IPS-18c (cell line): ENCODE data around the gene LRRK2.
"Not testable (repeated sequence)": the region's sequence is repeated elsewhere in the genome, so short reads cannot be mapped to it uniquely, and the experiment has no call there.

ENCODE experiments used
- H3K4me3 ChIP-seq: 2 replicates; pipeline ENCODE4 v1.7.0; 2013; ENCODE audit warnings: low read depth, mild to moderate bottlenecking, low read length, moderate library complexity; ENCODE audit not compliant: insufficient read depth
- H3K9me3 ChIP-seq: one replicate; pipeline ENCODE4 v1.6.1; 2013; ENCODE audit warnings: mild to moderate bottlenecking, low read length, moderate library complexity; ENCODE audit not compliant: control insufficient read depth, insufficient read depth

Gene LRRK2

GRCh38 chr12:40233741-40234367 is 9.1 kb downstream of the LRRK2 start:
- Histone ChIP-seq H3K9me3 (no peaks in the 10 kb centered on the region), H3K4me3 (no peak overlapping the region)

GRCh38 chr12:40236357-40236850 is 11.6 kb downstream of the LRRK2 start:
- no peak overlapping the region for H3K4me3 ChIP-seq
- no peaks in the 10 kb centered on the region for H3K9me3 ChIP-seq

GRCh38 chr12:40238266-40238902 is 13.6 kb downstream of the LRRK2 start:
- Histone ChIP-seq H3K4me3 (no peak overlapping the region), H3K9me3 (no peaks in the 10 kb centered on the region)

GRCh38 chr12:40238979-40239378 is 14.2 kb downstream of the LRRK2 start:
- Histone ChIP-seq H3K9me3 (no peaks in the 10 kb centered on the region), H3K4me3 (no peak overlapping the region)

GRCh38 chr12:40240779-40241178 is 16.0 kb downstream of the LRRK2 start:
- H3K4me3 ChIP-seq = no peak overlapping the region
- H3K9me3 ChIP-seq = no peaks in the 10 kb centered on the region

GRCh38 chr12:40241741-40242140 is 16.9 kb downstream of the LRRK2 start:
- no peaks in the 10 kb centered on the region for H3K9me3 ChIP-seq
- H3K4me3 ChIP-seq = no peak overlapping the region

GRCh38 chr12:40244526-40245156 is 19.8 kb downstream of the LRRK2 start:
- not testable (repeated sequence) for H3K4me3 ChIP-seq, H3K9me3 ChIP-seq

- H3K4me3 ChIP-seq = no peak overlapping the region
- no peaks in the 10 kb centered on the region for H3K9me3 ChIP-seq
Observed at GRCh38 chr12:40248034-40248433, 23.2 kb downstream of the LRRK2 start.

GRCh38 chr12:40248585-40249297 is 23.9 kb downstream of the LRRK2 start:
- Histone ChIP-seq H3K4me3 (no peak overlapping the region), H3K9me3 (no peaks in the 10 kb centered on the region)

- H3K9me3 ChIP-seq, H3K4me3 ChIP-seq: not testable (repeated sequence)
Observed at GRCh38 chr12:40250652-40251051, 25.9 kb downstream of the LRRK2 start.

- H3K9me3 ChIP-seq = no peaks in the 10 kb centered on the region
- no peak overlapping the region for H3K4me3 ChIP-seq
Observed at GRCh38 chr12:40253936-40254335, 29.1 kb downstream of the LRRK2 start.

GRCh38 chr12:40254455-40255085 is 29.8 kb downstream of the LRRK2 start:
- Histone ChIP-seq H3K9me3 (no peaks in the 10 kb centered on the region), H3K4me3 (no peak overlapping the region)

GRCh38 chr12:40258371-40258770 is 33.6 kb downstream of the LRRK2 start:
- H3K9me3 ChIP-seq = no peaks in the 10 kb centered on the region
- no peak overlapping the region for H3K4me3 ChIP-seq

- H3K9me3 ChIP-seq = no peaks in the 10 kb centered on the region
- no peak overlapping the region for H3K4me3 ChIP-seq
Observed at GRCh38 chr12:40261937-40262336, 37.1 kb downstream of the LRRK2 start.

- Histone ChIP-seq H3K4me3 (no peak overlapping the region), H3K9me3 (no peaks in the 10 kb centered on the region)
Observed at GRCh38 chr12:40262657-40263056, 37.9 kb downstream of the LRRK2 start.

- Histone ChIP-seq H3K9me3 (no peaks in the 10 kb centered on the region), H3K4me3 (no peak overlapping the region)
Observed at GRCh38 chr12:40263616-40264409, 39.0 kb downstream of the LRRK2 start.
